GM19043 (cell line): Measurements from ENCODE around the gene FOXL3.
"Not testable (repeated sequence)": the region's sequence is repeated elsewhere in the genome, so short reads cannot be mapped to it uniquely, and the experiment has no call there.

ENCODE experiments used
- ATAC-seq: cut with Tn5 transposase; IDR thresholded peaks from one replicate; pipeline ENCODE4 v1.9.1; 2021; ENCODE audit warnings: low read depth; ENCODE audit not compliant: unreplicated experiment

FOXL3 gene

GRCh38 chr7:254337-255037, 35.5 kb upstream of the FOXL3 start:
- no peak for ATAC-seq

GRCh38 chr7:255038-255435, 34.9 kb upstream of the FOXL3 start:
- ATAC-seq: no peak

GRCh38 chr7:255721-256361, 34.1 kb upstream of the FOXL3 start:
- no peak for ATAC-seq

- no peak for ATAC-seq
Measured at GRCh38 chr7:256461-256940, 33.5 kb upstream of the FOXL3 start.

- ATAC-seq: no peak
Measured at GRCh38 chr7:256981-257646, 32.9 kb upstream of the FOXL3 start.

- ATAC-seq: no peak
Measured at GRCh38 chr7:257647-257992, 32.4 kb upstream of the FOXL3 start.

GRCh38 chr7:258476-259190, 31.3 kb upstream of the FOXL3 start:
- no peak for ATAC-seq

GRCh38 chr7:259191-259505, 30.8 kb upstream of the FOXL3 start:
- ATAC-seq: no peak

GRCh38 chr7:259751-260405, 30.1 kb upstream of the FOXL3 start:
- ATAC-seq: no peak

- no peak for ATAC-seq
Measured at GRCh38 chr7:260441-261281, 29.3 kb upstream of the FOXL3 start.

- ATAC-seq: no peak
Measured at GRCh38 chr7:261341-262250, 28.4 kb upstream of the FOXL3 start.

GRCh38 chr7:262251-262572, 27.8 kb upstream of the FOXL3 start:
- ATAC-seq: no peak

- ATAC-seq: not testable (repeated sequence)
Measured at GRCh38 chr7:262631-263311, 27.2 kb upstream of the FOXL3 start.

GRCh38 chr7:263483-264351, 26.3 kb upstream of the FOXL3 start:
- not testable (repeated sequence) for ATAC-seq

- ATAC-seq: no peak
Measured at GRCh38 chr7:264541-265191, 25.3 kb upstream of the FOXL3 start.

- ATAC-seq: no peak
Measured at GRCh38 chr7:265192-265997, 24.6 kb upstream of the FOXL3 start.
